GM19328 (cell line): ENCODE measurements around the gene COX4I2.
"Not testable (repeated sequence)": the region's sequence is repeated elsewhere in the genome, so short reads cannot be mapped to it uniquely, and the experiment has no call there.

Experiments used
- ATAC-seq: cut with Tn5 transposase; IDR thresholded peaks from one replicate; pipeline ENCODE4 v1.9.1; 2021; ENCODE audit warnings: mild to moderate bottlenecking, moderate library complexity; ENCODE audit not compliant: unreplicated experiment

The COX4I2 gene

GRCh38 chr20:31607640-31608250, 30.0 kb upstream of the COX4I2 start:
- ATAC-seq, result no peak

- ATAC-seq, result no peak
Measured at GRCh38 chr20:31608251-31608945, 29.3 kb upstream of the COX4I2 start.

- not testable (repeated sequence) for ATAC-seq
Measured at GRCh38 chr20:31612271-31612640, 25.5 kb upstream of the COX4I2 start.

- no peak for ATAC-seq
Measured at GRCh38 chr20:31615416-31615815, 22.3 kb upstream of the COX4I2 start.

GRCh38 chr20:31617432-31618104, 20.1 kb upstream of the COX4I2 start:
- no peak for ATAC-seq

GRCh38 chr20:31620246-31620645, 17.5 kb upstream of the COX4I2 start:
- ATAC-seq, result no peak

- ATAC-seq, result not testable (repeated sequence)
Measured at GRCh38 chr20:31623123-31623505, 14.6 kb upstream of the COX4I2 start.

- not testable (repeated sequence) for ATAC-seq
Measured at GRCh38 chr20:31626534-31626933, 11.2 kb upstream of the COX4I2 start.

GRCh38 chr20:31628057-31628456, 9.7 kb upstream of the COX4I2 start:
- not testable (repeated sequence) for ATAC-seq

- no peak for ATAC-seq
Measured at GRCh38 chr20:31630187-31630790, 7.4 kb upstream of the COX4I2 start.

- ATAC-seq, result no peak
Measured at GRCh38 chr20:31632548-31633338, 5.0 kb upstream of the COX4I2 start.

- ATAC-seq, result no peak
Measured at GRCh38 chr20:31633339-31633914, 4.3 kb upstream of the COX4I2 start.

GRCh38 chr20:31638317-31638716, 605 bp downstream of the COX4I2 start:
- ATAC-seq, result no peak

- ATAC-seq, result no peak
Measured at GRCh38 chr20:31638816-31639215, 1.1 kb downstream of the COX4I2 start.

- ATAC-seq, result no peak
Measured at GRCh38 chr20:31640259-31640658, 2.5 kb downstream of the COX4I2 start.

GRCh38 chr20:31641391-31641790, 3.7 kb downstream of the COX4I2 start:
- no peak for ATAC-seq

GRCh38 chr20:31642837-31643236, 5.1 kb downstream of the COX4I2 start:
- no peak for ATAC-seq

GRCh38 chr20:31643522-31643921, 5.8 kb downstream of the COX4I2 start:
- ATAC-seq, result no peak

GRCh38 chr20:31644701-31645100, 7.0 kb downstream of the COX4I2 start:
- ATAC-seq, result no peak

- not testable (repeated sequence) for ATAC-seq
Measured at GRCh38 chr20:31648104-31648503, 10.4 kb downstream of the COX4I2 start.
